Stimulated activated CD4-positive, alpha-beta T cell treated with anti-CD3 and anti-CD28 coated beads, Interleukin-4, amount 100 ng/mL, for 48 hours (primary cell): ENCODE results near the gene GPA33.
"Not testable (repeated sequence)": the region's sequence is repeated elsewhere in the genome, so short reads cannot be mapped to it uniquely, and the experiment has no call there.

Experiments used
- DNase-seq, 2 donors: peaks; one replicate each; pipeline ENCODE4 v3.0.0-alpha.2; 2020; ENCODE audit warnings: low read depth in 2 of 2

The GPA33 gene

GRCh38 chr1:167059045-167059808, 30.9 kb downstream of the GPA33 start:
- peak; percentile 59 to 77 for DNase-seq

- no peak for DNase-seq
Measured at GRCh38 chr1:167057241-167057688, 32.9 kb downstream of the GPA33 start.

- DNase-seq: no peak
Measured at GRCh38 chr1:167056529-167057231, 33.5 kb downstream of the GPA33 start.

- no peak for DNase-seq
Measured at GRCh38 chr1:167054946-167055630, 35.1 kb downstream of the GPA33 start.

GRCh38 chr1:167054531-167054930, 35.6 kb downstream of the GPA33 start:
- no peak for DNase-seq

- DNase-seq: no peak
Measured at GRCh38 chr1:167052389-167052788, 37.8 kb downstream of the GPA33 start.

GRCh38 chr1:167051907-167052306, 38.3 kb downstream of the GPA33 start:
- DNase-seq: no peak

GRCh38 chr1:167043752-167044488, 46.3 kb downstream of the GPA33 start:
- DNase-seq: peak; percentile 61 to 67

GRCh38 chr1:167033646-167034045, 56.5 kb downstream of the GPA33 start:
- DNase-seq: no peak

- not testable (repeated sequence) for DNase-seq
Measured at GRCh38 chr1:167029553-167029952, 60.6 kb downstream of the GPA33 start.

- no peak for DNase-seq
Measured at GRCh38 chr1:167022384-167022783, 67.8 kb downstream of the GPA33 start.

- no peak for DNase-seq
Measured at GRCh38 chr1:167016100-167016750, 74.0 kb downstream of the GPA33 start.

- DNase-seq: no peak
Measured at GRCh38 chr1:167013108-167013929, 76.9 kb downstream of the GPA33 start.

- DNase-seq: no peak
Measured at GRCh38 chr1:167012570-167012969, 77.6 kb downstream of the GPA33 start.

GRCh38 chr1:167011560-167012191, 78.5 kb downstream of the GPA33 start:
- no peak for DNase-seq

- DNase-seq: no peak
Measured at GRCh38 chr1:167003711-167004110, 86.5 kb downstream of the GPA33 start.
